ENCODE results near the gene SOCS6. TPM values are rescaled to one million over a fixed set of nuclear protein-coding genes. Genes with fewer than 3 reads are reported as not detected.

The SOCS6 gene
- polyA plus RNA-seq, 2 of the 4 experiments (the other 2 are of a cell fraction) = 31.2 to 88.2 TPM

- Histone ChIP-seq H3K27ac (peak overlapping the region; percentile 97), H3K4me1 (peaks cover 75% of the 10 kb centered on the region), H3K9me3 (peaks cover 28% of the 10 kb centered on the region), H3K4me2 (peak overlapping the region; percentile 73), H3K4me3 (no peak overlapping the region)
- TF ChIP-seq ATOH8 (CRISPR knock-in tag; IDR thresholded peaks at IDR 0.05; ENCODE audit: low read depth) (0 out of 2 replicates have a peak, but pooled peaks have one; percentile 36), HOXA7 (CRISPR knock-in tag; IDR thresholded peaks at IDR 0.05) (peak; percentile 86), CEBPB (IDR thresholded peaks at IDR 0.05) (peak; percentile 8 to 74; a peak in 2 of 4 replicates), EP300 (IDR thresholded peaks at IDR 0.05) (no peak), PBX3 (IDR thresholded peaks at IDR 0.05) (no peak), GATA3 (IDR thresholded peaks at IDR 0.05; ENCODE audit: borderline replicate concordance) (no peak), ZSCAN20 (CRISPR knock-in tag; IDR thresholded peaks at IDR 0.05) (no peak), MAX (IDR thresholded peaks at IDR 0.05) (no peak), ESRRA (IDR thresholded peaks at IDR 0.05; ENCODE audit: borderline replicate concordance, low read length) (no peak)
- ChIA-PET CTCF (interaction anchor here (0.9 to 4.0 kb wide), 6 partner anchors 15 to 177 kb away, joined by 3 to 21 read pairs (median 6); no protein-coding TSS in a partner anchor), POLR2A (interaction anchor here (1.1 to 3.3 kb wide), 9 partner anchors 10 to 167 kb away, joined by 4 to 36 read pairs (median 8); partner anchors contain the start of gene RTTN)
- 25% methylated on average over 2 of the region's 2 CpGs for WGBS (ENCODE audit: missing lambda C conversion rate)
- DNase-seq (ENCODE audit: low read depth in 1 of 2, low spot score in 1 of 2) (no peak), ATAC-seq (peak; percentile 11 to 37), FAIRE-seq (no peak)
These were observed 83.7 kb downstream of the SOCS6 start for GRCh38 chr18:70372450-70373041.

- FAIRE-seq (peak; percentile 84), DNase-seq (ENCODE audit: low read depth in 1 of 2, low spot score in 1 of 2) (peak; percentile 48 to 97)
- TF ChIP-seq SMC3 (IDR thresholded peaks at IDR 0.05) = peak; percentile 66; the same call in 2 of the 3 replicates
- no peak for TF ChIP-seq POLR2A (IDR thresholded peaks at IDR 0.05; ENCODE audit: low read length)
- peak; percentile 19 to 69; a peak in 4 of 5 replicates for TF ChIP-seq RAD21 (conservative IDR thresholded peaks at IDR 0.05 in 1 of 2, IDR thresholded peaks at IDR 0.05 in 1 of 2)
- TF ChIP-seq BHLHE40 (IDR thresholded peaks at IDR 0.05; ENCODE audit: low read depth, low read length) = no peak
- TF ChIP-seq MAFK (IDR thresholded peaks at IDR 0.05; ENCODE audit: partially characterized antibody) = peak; percentile 18
- TF ChIP-seq RNF2 (IDR thresholded peaks at IDR 0.05; ENCODE audit: borderline replicate concordance, low read depth) = no peak
- peak; percentile 98 for TF ChIP-seq JUNB (IDR thresholded peaks at IDR 0.05)
- peak; percentile 79; the same call in 1 of the 2 replicates for TF ChIP-seq PBX3 (IDR thresholded peaks at IDR 0.05)
- TF ChIP-seq USF2 (IDR thresholded peaks at IDR 0.05) = peak; percentile 78
- TF ChIP-seq EP300 (IDR thresholded peaks at IDR 0.05) = peak; percentile 99 to 100
- TF ChIP-seq BCL3 (IDR thresholded peaks at IDR 0.05) = peak; percentile 96
- peak; percentile 98 for TF ChIP-seq CEBPB (IDR thresholded peaks at IDR 0.05)
- peak; percentile 94 for TF ChIP-seq HES2 (IDR thresholded peaks at IDR 0.05)
- no peak for TF ChIP-seq SREBF2 (IDR thresholded peaks at IDR 0.05)
- peak; percentile 87 for TF ChIP-seq FOSL2 (IDR thresholded peaks at IDR 0.05)
- peak; percentile 87 for TF ChIP-seq FOSL2 (CRISPR knock-in tag; IDR thresholded peaks at IDR 0.05)
- no peak for TF ChIP-seq KDM1A (IDR thresholded peaks at IDR 0.05; ENCODE audit: low read depth)
- peak; percentile 98 for TF ChIP-seq GATA3 (IDR thresholded peaks at IDR 0.05; ENCODE audit: borderline replicate concordance)
- TF ChIP-seq NR3C1 (IDR thresholded peaks at IDR 0.05) = peak; percentile 70; the same call in 1 of the 3 replicates
- TF ChIP-seq TP53 (CRISPR knock-in tag; IDR thresholded peaks at IDR 0.05) = no peak
- peak; percentile 99 for TF ChIP-seq JUN (IDR thresholded peaks at IDR 0.05)
- peak; percentile 47; the same call in 1 of the 2 replicates for TF ChIP-seq ATOH8 (CRISPR knock-in tag; IDR thresholded peaks at IDR 0.05; ENCODE audit: low read depth)
- TF ChIP-seq MAX (IDR thresholded peaks at IDR 0.05) = peak; percentile 77
- peak; percentile 63; the same call in 1 of the 2 replicates for TF ChIP-seq HOXB13 (CRISPR knock-in tag; IDR thresholded peaks at IDR 0.05; ENCODE audit: low read depth)
- peak; percentile 17; the same call in 1 of the 2 replicates for TF ChIP-seq EHF (CRISPR knock-in tag; IDR thresholded peaks at IDR 0.05)
- no peak for TF ChIP-seq HEYL (CRISPR knock-in tag; IDR thresholded peaks at IDR 0.05)
These were observed 84.2 kb downstream of the SOCS6 start for GRCh38 chr18:70373042-70373519.

More at GRCh38 chr18:70373042-70373519, 84.2 kb downstream of the SOCS6 start:
- ChIA-PET POLR2A (interaction anchor here (1.1 to 3.3 kb wide), 9 partner anchors 10 to 167 kb away, joined by 4 to 36 read pairs (median 8); partner anchors contain the start of gene RTTN), CTCF (interaction anchor here (1.4 to 4.0 kb wide), 5 partner anchors 11 to 178 kb away, joined by 4 to 21 read pairs (median 5); no protein-coding TSS in a partner anchor)
- 1% methylated on average over 5 of the region's 5 CpGs for WGBS (ENCODE audit: missing lambda C conversion rate)
- Histone ChIP-seq H3K27ac (peak overlapping the region; percentile 97), H3K4me2 (peak overlapping the region; percentile 73), H3K9me3 (peaks cover 28% of the 10 kb centered on the region), H3K4me1 (peaks cover 80% of the 10 kb centered on the region), H3K4me3 (no peak overlapping the region)
- peak; percentile 73 to 86 for ATAC-seq

All from A549 (cell line).